NB4 (cell line): ENCODE data around the gene CHST15.

Experiments used
- CTCF ChIP-seq: IDR thresholded peaks from one replicate; pipeline ENCODE4 v1.5.1; 2012; ENCODE audit warnings: low read depth, low read length
- MAX ChIP-seq: IDR thresholded peaks from 2 replicates; pipeline ENCODE4 v1.6.1; 2011; ENCODE audit warnings: low read depth, low read length
- MYC ChIP-seq: IDR thresholded peaks from 2 replicates; pipeline ENCODE4 v1.6.1; 2011; ENCODE audit warnings: low read depth, low read length
- POLR2A ChIP-seq: IDR thresholded peaks from 2 replicates; pipeline ENCODE4 v1.6.1; 2011; ENCODE audit warnings: mild to moderate bottlenecking; ENCODE audit not compliant: insufficient read length; ENCODE audit errors: extremely low read depth

GRCh38 chr10:124003871-124004662 lies 89.3 kb downstream of the CHST15 start:
- no peak for TF ChIP-seq CTCF
- no peak for TF ChIP-seq POLR2A
- TF ChIP-seq MAX = no peak
- no peak for TF ChIP-seq MYC
